ENCODE results near the gene CACNA1C.

CACNA1C gene

DNA sequence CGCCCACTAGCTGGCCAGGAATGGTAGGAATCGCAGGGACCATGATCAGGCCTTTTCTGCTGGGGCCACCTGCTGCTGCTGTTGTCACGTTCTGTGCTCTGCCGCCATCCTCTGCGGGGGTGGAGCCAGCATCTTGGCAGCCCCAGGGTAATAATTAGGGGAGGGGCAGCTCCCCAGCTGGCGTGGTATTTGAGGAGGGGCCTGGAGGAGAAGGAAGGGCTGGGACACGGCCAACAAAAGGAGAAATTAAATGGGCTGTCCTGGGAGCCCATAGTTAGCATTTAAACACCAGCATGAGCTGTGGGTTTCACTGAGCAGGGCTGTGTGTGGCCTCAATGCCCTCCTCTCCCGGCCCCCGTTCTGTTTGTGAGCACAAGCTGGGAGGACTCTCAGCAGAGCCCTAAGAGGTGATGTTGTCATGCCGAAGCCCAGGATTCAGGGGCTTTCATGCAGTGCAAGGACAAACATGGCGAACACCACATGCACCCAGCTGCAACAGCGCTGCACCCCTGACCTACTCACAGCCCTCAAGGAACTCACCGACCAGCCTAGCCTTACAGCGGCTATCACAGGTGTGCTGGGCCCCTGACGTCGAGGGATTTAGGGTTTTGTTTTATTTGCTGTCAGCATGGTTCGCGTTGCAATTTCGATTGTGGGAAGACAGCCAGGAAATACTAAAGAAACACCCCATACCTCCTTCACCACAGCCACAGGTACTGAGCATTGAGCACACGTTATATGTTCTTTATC, 324.3 kb downstream of the CACNA1C start:
- DNase-seq: no peak

GRCh38 chr12:2378835-2379330, 326.1 kb downstream of the CACNA1C start:
- DNase-seq: no peak

- DNase-seq: no peak
These were observed 328.2 kb downstream of the CACNA1C start for GRCh38 chr12:2380946-2381345.

- no peak for DNase-seq
These were observed 329.8 kb downstream of the CACNA1C start for GRCh38 chr12:2382370-2383155.

- no peak for DNase-seq
These were observed 330.7 kb downstream of the CACNA1C start for GRCh38 chr12:2383325-2384028.

GRCh38 chr12:2384029-2384386, 331.2 kb downstream of the CACNA1C start:
- DNase-seq: no peak

DNA sequence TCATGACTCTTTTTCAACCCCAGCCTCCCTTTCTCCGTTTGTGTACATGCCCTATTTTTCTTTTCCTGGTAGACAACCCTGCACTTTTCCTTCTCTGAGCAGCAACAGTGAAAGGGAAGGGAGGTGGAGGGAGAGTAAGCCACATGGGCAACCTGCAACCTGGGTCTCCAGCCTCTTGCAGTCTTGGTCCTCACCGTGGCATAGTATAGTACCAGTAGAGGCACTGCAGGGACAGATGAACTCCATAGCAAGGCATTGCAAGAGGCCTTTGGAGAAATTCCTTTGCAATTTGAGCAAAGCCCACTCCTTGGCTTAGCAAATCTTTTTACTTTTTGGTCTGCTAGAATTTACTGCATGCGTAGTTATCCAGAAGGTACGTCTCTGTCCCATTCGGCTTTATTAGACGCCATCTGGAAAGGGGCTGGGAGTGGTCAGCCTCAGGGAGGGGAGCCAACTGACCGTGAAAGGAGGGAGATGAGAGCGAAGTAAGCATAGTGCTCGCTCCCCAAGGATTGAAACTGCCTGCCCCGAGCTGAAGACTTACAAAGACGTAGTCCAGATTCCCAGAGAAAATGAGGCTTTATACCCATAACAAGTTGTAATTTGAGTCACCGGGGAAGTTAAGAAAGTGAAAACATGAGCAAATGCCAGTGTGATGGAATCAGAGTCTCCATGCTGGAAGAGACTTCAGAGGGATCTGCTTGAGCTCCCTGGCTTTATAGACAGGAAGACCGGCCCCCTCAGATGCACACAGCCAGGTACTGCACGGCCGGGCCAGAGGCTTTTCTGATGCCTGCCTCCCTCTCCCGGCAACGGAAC, 332.0 kb downstream of the CACNA1C start:
- no peak for DNase-seq

GRCh38 chr12:2385529-2385928, 332.7 kb downstream of the CACNA1C start:
- no peak for DNase-seq

DNA sequence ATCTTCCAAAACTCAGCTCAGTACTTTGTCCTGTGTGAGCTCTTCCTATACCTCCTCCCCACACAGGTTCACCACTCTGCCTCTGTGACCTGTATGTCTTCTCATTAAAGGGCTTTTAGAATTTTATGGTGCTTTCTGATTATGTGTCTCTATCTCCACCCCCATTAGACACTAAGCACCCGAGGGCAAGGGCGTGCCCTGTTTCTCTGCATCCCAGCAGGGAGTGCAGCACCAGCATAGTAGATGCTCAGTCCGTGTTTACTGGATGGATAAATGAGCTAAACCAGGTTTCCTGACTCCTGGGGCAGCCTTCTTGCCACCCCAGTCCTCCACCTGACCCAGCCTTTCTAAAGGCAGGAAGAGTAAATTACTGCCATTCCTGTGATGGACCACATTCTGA, 333.8 kb downstream of the CACNA1C start:
- DNase-seq: no peak

- DNase-seq: no peak
These were observed 334.5 kb downstream of the CACNA1C start for GRCh38 chr12:2387103-2387834.

DNA sequence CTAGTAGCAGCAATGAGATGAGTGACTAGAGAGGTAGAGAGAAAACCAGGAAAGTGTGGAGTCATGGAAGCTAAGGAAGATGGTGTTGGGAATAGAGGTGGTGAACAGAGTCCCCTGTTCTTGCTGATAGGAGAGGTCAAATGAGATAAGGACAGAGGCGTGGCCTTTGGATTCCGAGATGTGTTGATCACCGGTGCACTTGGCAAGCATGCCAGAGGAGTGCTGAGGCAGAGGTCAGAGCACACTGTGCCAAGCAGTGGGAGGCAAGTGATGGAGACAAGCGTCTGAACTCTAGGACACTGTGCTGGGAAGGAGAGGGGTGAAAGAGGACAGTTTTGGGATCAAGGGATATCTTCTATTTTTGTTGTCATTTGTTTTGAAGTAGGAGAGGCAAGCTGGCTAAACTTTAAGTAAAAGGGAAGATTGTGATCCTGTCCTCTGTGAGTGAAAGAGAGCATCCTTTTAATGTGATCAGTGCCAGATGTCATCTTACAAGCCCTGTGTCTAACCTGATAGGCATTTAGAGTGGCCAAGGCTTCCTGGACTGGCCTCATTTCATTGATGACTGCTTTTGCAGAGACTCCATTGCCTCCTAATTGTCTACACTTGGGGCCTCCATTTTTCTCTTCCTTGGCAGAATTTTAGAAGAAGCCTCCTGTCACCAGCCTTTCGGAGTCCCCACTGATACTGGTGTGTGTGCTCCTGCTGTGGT, 336.4 kb downstream of the CACNA1C start:
- DNase-seq: no peak

- no peak for DNase-seq
These were observed 337.3 kb downstream of the CACNA1C start for GRCh38 chr12:2390133-2390532.

DNA sequence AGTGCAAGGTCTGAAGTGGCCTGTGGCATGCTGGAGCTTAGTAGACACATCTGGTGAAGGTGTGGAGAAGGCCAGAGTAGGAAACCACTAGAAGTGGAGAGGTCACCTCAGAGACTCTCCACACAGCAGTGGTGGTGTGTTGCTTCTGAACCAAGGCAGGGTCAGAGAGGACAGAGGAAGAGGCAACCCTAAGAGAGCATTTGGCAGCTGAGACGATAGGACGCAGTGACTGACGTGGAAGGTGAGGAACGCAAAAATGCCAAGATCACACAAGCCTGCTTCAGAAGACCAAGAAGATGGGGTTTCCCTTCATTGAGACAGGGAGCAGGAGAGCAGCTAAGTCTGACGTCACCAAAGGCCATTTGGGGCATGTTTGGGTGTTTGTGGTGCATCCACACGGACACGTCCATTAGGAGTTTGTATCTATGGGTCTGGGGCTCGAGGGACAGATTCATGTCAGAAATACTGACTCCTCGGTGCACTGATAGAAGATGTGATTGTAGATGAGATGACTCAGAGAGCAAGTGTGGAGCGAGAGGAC, 338.1 kb downstream of the CACNA1C start:
- no peak for DNase-seq

DNA sequence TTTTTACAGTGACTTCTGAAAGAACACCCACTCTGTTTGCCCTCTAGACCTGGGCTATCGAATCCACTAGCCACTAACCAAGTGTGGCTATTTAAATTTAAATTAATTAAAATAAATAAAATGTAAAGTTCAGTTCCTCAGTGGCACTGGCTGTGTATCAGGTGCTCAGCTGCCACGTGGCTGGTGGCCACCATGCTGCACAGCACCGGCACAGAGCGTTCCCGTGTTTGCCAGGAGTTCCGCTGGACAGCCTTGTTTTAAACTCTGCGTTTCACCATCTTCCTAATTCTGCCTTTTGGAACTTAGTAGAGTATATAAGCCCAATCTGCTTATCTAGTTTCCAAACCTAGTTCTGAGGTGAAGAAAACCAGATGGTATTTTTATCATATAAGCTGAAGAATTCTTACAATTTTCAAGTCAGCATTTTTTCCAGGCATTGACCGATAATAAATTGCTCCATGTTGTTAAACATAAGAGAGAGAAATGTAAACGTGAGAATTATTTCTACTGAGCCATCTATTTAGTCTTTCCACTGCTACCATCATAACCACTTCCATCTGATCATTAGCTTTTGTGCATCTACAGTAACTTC, 339.0 kb downstream of the CACNA1C start:
- no peak for DNase-seq

- no peak for DNase-seq
These were observed 340.2 kb downstream of the CACNA1C start for GRCh38 chr12:2393016-2393415.

DNA sequence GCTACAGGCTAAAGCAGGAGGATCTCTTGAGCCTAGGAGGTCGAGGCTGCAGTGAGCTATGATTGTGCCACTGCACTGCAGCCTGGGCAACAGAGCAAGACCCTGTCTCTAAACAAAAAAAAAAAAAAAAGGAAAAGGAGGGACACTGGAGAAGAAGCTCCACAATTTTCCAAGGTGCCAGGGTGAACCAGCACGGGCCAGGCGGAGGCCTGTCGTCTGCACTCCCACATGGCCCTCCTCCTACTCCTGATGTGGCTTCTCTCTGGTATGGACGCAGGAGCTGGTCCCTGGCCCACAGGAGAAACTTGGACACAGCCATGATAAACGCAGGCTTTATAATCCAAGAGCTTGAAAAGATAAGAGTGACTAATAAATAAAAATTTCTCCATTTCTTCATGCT, 341.2 kb downstream of the CACNA1C start:
- DNase-seq: no peak

DNA sequence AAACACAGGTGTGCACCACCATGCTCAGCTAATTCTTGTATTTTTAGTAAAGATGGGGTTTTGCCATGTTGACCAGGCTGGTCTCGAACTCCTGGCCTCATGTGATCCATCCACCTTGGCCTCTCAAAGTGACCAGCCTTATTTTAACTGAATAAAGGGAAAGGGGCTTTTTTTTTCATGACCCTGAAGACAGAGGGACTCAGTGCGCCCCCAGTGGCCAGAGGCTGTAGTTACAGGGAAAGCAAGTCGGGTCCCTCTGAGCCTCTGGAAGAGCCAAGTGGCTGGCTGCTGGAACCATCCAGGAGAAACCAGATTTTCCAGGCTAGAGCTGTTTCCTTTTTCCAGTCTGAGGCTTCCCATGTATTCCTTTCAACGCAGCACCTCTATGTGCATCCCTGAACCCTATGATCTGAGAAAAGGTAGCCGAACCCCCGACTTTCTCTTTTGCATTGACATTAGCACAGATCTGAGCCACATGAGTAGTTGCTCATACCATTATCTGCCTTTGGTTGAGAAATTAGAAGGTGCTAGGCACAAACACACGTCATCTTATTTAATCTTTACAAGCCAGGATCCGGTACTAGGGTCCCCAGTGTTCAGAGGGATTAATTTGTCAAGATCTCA, 342.7 kb downstream of the CACNA1C start:
- no peak for DNase-seq

DNA sequence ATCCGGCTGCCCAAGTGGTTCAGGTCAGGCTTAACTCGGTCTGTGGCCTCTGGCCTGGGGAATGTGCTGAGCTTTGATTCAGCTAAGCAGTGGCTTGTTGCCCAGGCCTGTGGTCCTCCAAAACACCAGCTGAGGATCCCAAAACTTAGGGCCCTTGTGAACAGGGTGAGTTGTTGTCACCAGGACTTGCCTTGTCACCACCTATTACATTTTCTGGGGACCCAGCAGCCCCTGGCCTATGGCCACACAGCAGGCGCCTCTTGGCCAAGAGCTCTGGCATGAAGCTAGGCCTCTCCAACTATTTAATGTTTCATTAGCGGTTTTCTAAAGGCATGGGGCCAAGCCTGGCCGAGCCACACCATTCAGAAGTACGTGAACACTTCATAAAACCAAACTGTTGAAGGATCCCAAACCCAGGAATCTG, 343.7 kb downstream of the CACNA1C start:
- no peak for DNase-seq

DNA sequence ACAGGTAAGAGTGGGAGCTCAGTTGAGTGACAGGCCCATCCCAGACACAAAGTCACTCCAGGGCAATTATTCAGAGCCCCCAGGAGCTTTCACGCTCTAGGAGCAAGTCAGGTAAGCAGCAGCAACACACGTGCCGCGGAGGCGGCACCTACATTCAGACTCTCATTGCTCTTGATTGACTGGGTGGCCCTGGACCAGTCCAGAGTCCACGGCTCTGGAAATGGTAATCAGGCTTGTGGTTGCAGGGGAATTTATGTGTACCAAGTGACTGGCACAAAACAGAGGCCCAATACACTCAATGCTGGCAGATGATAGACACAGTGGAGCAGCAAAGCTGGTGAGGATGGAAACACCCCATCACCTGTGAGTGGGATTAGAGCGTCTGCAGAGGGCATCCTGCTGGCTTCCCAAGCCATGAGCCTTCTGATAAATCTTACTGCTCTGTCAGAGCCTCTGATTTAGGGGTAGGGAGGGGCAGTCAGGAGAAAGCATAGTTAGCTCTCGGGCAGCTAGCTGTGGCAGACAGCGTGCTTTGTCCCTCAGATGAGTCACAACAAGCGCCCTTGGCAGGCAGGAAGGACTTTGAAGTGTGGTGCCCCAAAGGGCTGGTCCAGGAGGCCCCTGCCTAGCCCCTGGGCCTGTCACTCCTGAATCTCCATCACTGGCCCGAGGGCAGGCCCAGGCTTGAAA, 344.7 kb downstream of the CACNA1C start:
- no peak for DNase-seq

GRCh38 chr12:2401040-2401439, 348.3 kb downstream of the CACNA1C start:
- DNase-seq: no peak

All from NCI-H510A (cell line).